ENCODE results near the gene SHROOM3.

Gene SHROOM3

GRCh38 chr4:76594173-76594572 is 159.1 kb downstream of the SHROOM3 start:
- H4K20me1 ChIP-seq (ENCODE audit: low read depth, low read length): no peaks in the 10 kb centered on the region
- H3K27ac ChIP-seq (ENCODE audit: low read depth, low read length): no peak overlapping the region
- H3K4me2 ChIP-seq (ENCODE audit: low read depth, low read length, poor library complexity, severe bottlenecking): no peak overlapping the region
- no peaks in the 10 kb centered on the region for H3K9me2 ChIP-seq (replicated peaks; ENCODE audit: insufficient read depth, low read length)
- H2AFZ ChIP-seq (ENCODE audit: low read depth, low read length, severe bottlenecking): no peak overlapping the region
- TF ChIP-seq EZH2phosphoT487 (conservative IDR thresholded peaks at IDR 0.05; ENCODE audit: low read length) (no peak), CTCF (IDR thresholded peaks at IDR 0.05; ENCODE audit: insufficient read depth, low read length, poor library complexity, severe bottlenecking) (no peak)
- H3K36me3 ChIP-seq (ENCODE audit: low read length): no peaks in the 10 kb centered on the region
- H3K9me3 ChIP-seq (ENCODE audit: insufficient read depth, low read length): no peaks in the 10 kb centered on the region
- H3K4me3 ChIP-seq (ENCODE audit: insufficient read depth, low read length, poor library complexity, severe bottlenecking): no peak overlapping the region
- no peaks in the 10 kb centered on the region for H3K27me3 ChIP-seq (ENCODE audit: low read length)
- no peak overlapping the region for H3K9ac ChIP-seq (ENCODE audit: low read length)
- no peaks in the 10 kb centered on the region for H3F3A ChIP-seq (ENCODE audit: insufficient read depth)
- no peaks in the 10 kb centered on the region for H3K79me2 ChIP-seq (ENCODE audit: insufficient read depth, low read length)

GRCh38 chr4:76595435-76595834 is 160.4 kb downstream of the SHROOM3 start:
- Histone ChIP-seq H3K27ac (ENCODE audit: low read depth, low read length) (no peak overlapping the region), H3K9ac (ENCODE audit: low read length) (no peak overlapping the region), H3K27me3 (ENCODE audit: low read length) (no peaks in the 10 kb centered on the region), H3K36me3 (ENCODE audit: low read length) (no peaks in the 10 kb centered on the region), H3K9me2 (replicated peaks; ENCODE audit: insufficient read depth, low read length) (no peaks in the 10 kb centered on the region), H3K4me3 (ENCODE audit: insufficient read depth, low read length, poor library complexity, severe bottlenecking) (no peak overlapping the region), H3K79me2 (ENCODE audit: insufficient read depth, low read length) (no peaks in the 10 kb centered on the region), H3K9me3 (ENCODE audit: insufficient read depth, low read length) (no peaks in the 10 kb centered on the region), H4K20me1 (ENCODE audit: low read depth, low read length) (no peaks in the 10 kb centered on the region), H3K4me2 (ENCODE audit: low read depth, low read length, poor library complexity, severe bottlenecking) (no peak overlapping the region), H2AFZ (ENCODE audit: low read depth, low read length, severe bottlenecking) (no peak overlapping the region), H3F3A (ENCODE audit: insufficient read depth) (no peaks in the 10 kb centered on the region)
- TF ChIP-seq EZH2phosphoT487 (conservative IDR thresholded peaks at IDR 0.05; ENCODE audit: low read length) (no peak), CTCF (IDR thresholded peaks at IDR 0.05; ENCODE audit: insufficient read depth, low read length, poor library complexity, severe bottlenecking) (no peak)

- no peaks in the 10 kb centered on the region for H3K9me2 ChIP-seq (replicated peaks; ENCODE audit: insufficient read depth, low read length)
- H3F3A ChIP-seq (ENCODE audit: insufficient read depth): no peaks in the 10 kb centered on the region
- H3K36me3 ChIP-seq (ENCODE audit: low read length): no peaks in the 10 kb centered on the region
- H4K20me1 ChIP-seq (ENCODE audit: low read depth, low read length): no peaks in the 10 kb centered on the region
- no peak overlapping the region for H2AFZ ChIP-seq (ENCODE audit: low read depth, low read length, severe bottlenecking)
- no peak for TF ChIP-seq CTCF (IDR thresholded peaks at IDR 0.05; ENCODE audit: insufficient read depth, low read length, poor library complexity, severe bottlenecking)
- TF ChIP-seq EZH2phosphoT487 (conservative IDR thresholded peaks at IDR 0.05; ENCODE audit: low read length): no peak
- H3K27ac ChIP-seq (ENCODE audit: low read depth, low read length): no peak overlapping the region
- H3K4me3 ChIP-seq (ENCODE audit: insufficient read depth, low read length, poor library complexity, severe bottlenecking): no peak overlapping the region
- H3K9me3 ChIP-seq (ENCODE audit: insufficient read depth, low read length): no peaks in the 10 kb centered on the region
- H3K4me2 ChIP-seq (ENCODE audit: low read depth, low read length, poor library complexity, severe bottlenecking): no peak overlapping the region
- no peaks in the 10 kb centered on the region for H3K79me2 ChIP-seq (ENCODE audit: insufficient read depth, low read length)
- no peak overlapping the region for H3K9ac ChIP-seq (ENCODE audit: low read length)
- no peaks in the 10 kb centered on the region for H3K27me3 ChIP-seq (ENCODE audit: low read length)
Measured at GRCh38 chr4:76596713-76597112, 161.7 kb downstream of the SHROOM3 start.
